ENCODE results near the gene TSPAN9.

- TF ChIP-seq CTCF (IDR thresholded peaks at IDR 0.05) (no peak), POLR2A (IDR thresholded peaks at IDR 0.05) (no peak)
Measured at GRCh38 chr12:3255057-3255456, 177.9 kb downstream of the TSPAN9 start.

Measured in body of pancreas (tissue), 4 donors.